ENCODE data around the gene DCAF5. TPM values are rescaled to one million over a fixed set of nuclear protein-coding genes. Genes with fewer than 3 reads are reported as not detected.

The DCAF5 gene
- total and polyA plus RNA-seq, 2 of the 8 experiments (the other 6 are each of a cell fraction or from before 2014, with no cell fraction given), result 24.3 to 31.0 TPM

DNA sequence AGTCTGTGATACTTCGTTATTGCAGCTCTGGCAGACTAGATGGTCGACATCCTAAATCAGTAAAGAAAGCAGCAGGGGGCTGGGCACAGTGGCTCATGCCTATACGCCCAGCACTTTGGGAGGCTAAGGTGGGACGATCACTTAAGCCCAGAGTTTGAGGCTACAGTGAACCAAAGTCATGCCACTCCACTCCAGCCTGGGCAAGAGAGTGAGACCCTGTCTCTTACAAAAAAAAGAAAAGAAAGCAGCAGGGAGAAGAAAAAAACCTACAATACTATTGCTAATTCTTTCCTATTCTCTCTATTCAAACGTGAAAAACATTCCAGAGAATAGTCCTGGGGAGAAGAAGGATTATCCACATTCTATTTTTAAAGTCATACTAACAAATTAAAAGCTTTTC is 79.5 kb downstream of the DCAF5 start:
- H4K91ac ChIP-seq (replicated peaks; ENCODE audit: insufficient read length, low read length), result no peak overlapping the region
- no peaks in the 10 kb centered on the region for H3K23me2 ChIP-seq (ENCODE audit: low read depth, low read length)
- no peaks in the 10 kb centered on the region; the same call in 1 of the 2 replicates for H3K79me1 ChIP-seq (ENCODE audit: low read depth, low read length)
- no peak overlapping the region for H2BK12ac ChIP-seq (ENCODE audit: low read depth, low read length)
- no peak overlapping the region for H3K4me3 ChIP-seq (ENCODE audit: extremely low read depth in 1 of 4, insufficient read depth in 2 of 4, low read depth in 3 of 4, low read length in 4 of 4)
- H2BK120ac ChIP-seq (replicated peaks; ENCODE audit: low read depth, low read length), result no peak overlapping the region
- H2BK15ac ChIP-seq (ENCODE audit: low read length), result no peak overlapping the region
- no peak overlapping the region for H3K18ac ChIP-seq (ENCODE audit: extremely low read depth, low read length)
- ChIA-PET POLR2A (ENCODE audit: partially characterized antibody) (no interaction called here), CTCF (ENCODE audit: partially characterized antibody) (interaction anchor here (0.7 to 1.6 kb wide), 8 partner anchors 9 to 284 kb away, joined by 3 to 4 read pairs (median 3); no protein-coding TSS in a partner anchor)
- no peaks in the 10 kb centered on the region for H3K9me3 ChIP-seq (ENCODE audit: insufficient read depth in 2 of 2, low read depth in 1 of 2, low read length in 1 of 2)
- H3K4me2 ChIP-seq (ENCODE audit: insufficient read depth in 1 of 2, low read depth in 2 of 2, low read length in 2 of 2), result no peak overlapping the region
- H3K36me3 ChIP-seq (ENCODE audit: control insufficient read depth in 2 of 4, insufficient read depth in 4 of 4, low read length in 3 of 4), result peaks cover 0 to 4% (median 0%) of the 10 kb centered on the region in 4 experiments; a peak in 2 of 8 replicates
- H3K23ac ChIP-seq (ENCODE audit: insufficient read length), result no peak overlapping the region
- no peak overlapping the region for H3K9ac ChIP-seq (replicated peaks in 1 of 4; ENCODE audit: extremely low read depth in 1 of 4, low read depth in 3 of 4, low read length in 3 of 4)
- DNase-seq (ENCODE audit: low read depth in 1 of 2, low spot score in 2 of 2), result no peak
- no peak overlapping the region for H4K5ac ChIP-seq (ENCODE audit: insufficient read length, low read depth, low read length)
- no peak overlapping the region for H3K4ac ChIP-seq (replicated peaks; ENCODE audit: insufficient read length, low read depth, low read length)
- no peak overlapping the region for H2BK5ac ChIP-seq (ENCODE audit: low read depth, low read length)
- H2AFZ ChIP-seq (ENCODE audit: low read length), result no peak overlapping the region
- H3K14ac ChIP-seq (ENCODE audit: insufficient read length), result no peak overlapping the region
- H4K20me1 ChIP-seq (replicated peaks in 1 of 2; ENCODE audit: control insufficient read depth in 1 of 2, insufficient read depth in 2 of 2, low read length in 2 of 2), result peaks cover 0 to 1% of the 10 kb centered on the region in 2 experiments
- no peak for FAIRE-seq
- H3K4me1 ChIP-seq (replicated peaks in 1 of 4; ENCODE audit: control insufficient read depth in 3 of 4, insufficient read depth in 4 of 4, low read length in 3 of 4), result peaks cover 0 to 3% (median 1%) of the 10 kb centered on the region in 4 experiments; a peak in 2 of 7 replicates
- no peak overlapping the region for H3K27ac ChIP-seq (ENCODE audit: low read depth, low read length)
- WGBS, 2 experiments (ENCODE audit: extremely low coverage in 1 of 2, insufficient coverage in 1 of 2, insufficient read length in 1 of 2, insufficient replicate concordance in 2 of 2, low coverage in 1 of 2, low lambda C conversion rate in 2 of 2, missing lambda C conversion rate in 1 of 2), result 67% methylated on average over 5 of the region's 5 CpGs; no CpG with 5 or more reads in 1 of the 2 experiments
- no peaks in the 10 kb centered on the region for H3K27me3 ChIP-seq (replicated peaks in 1 of 4; ENCODE audit: control insufficient read depth in 3 of 4, extremely low read depth in 1 of 4, insufficient read depth in 3 of 4, low read length in 3 of 4)
- no peaks in the 10 kb centered on the region for H3K79me2 ChIP-seq (ENCODE audit: control insufficient read depth in 1 of 2, insufficient read depth in 2 of 2, low read length in 2 of 2)
- no peak overlapping the region; the same call in 1 of the 2 replicates for H4K8ac ChIP-seq (ENCODE audit: extremely low read depth, insufficient read depth, low read length)
- no peak for TF ChIP-seq TAF1 (IDR thresholded peaks at IDR 0.05; ENCODE audit: low read depth, low read length)
- TF ChIP-seq KDM1A (IDR thresholded peaks at IDR 0.05; ENCODE audit: borderline replicate concordance, low read length), result peak; percentile 67; the same call in 1 of the 2 replicates
- H3K56ac ChIP-seq (replicated peaks; ENCODE audit: insufficient read length, low read depth, low read length), result no peak overlapping the region
- no peak overlapping the region for H2AK5ac ChIP-seq (ENCODE audit: low read depth, low read length)
- H2BK20ac ChIP-seq (ENCODE audit: low read length), result no peak overlapping the region
